ENCODE measurements around the gene RFLNA.
A peak's percentile ranks its signal among the peaks of the same experiment; 100 is the strongest.

The RFLNA gene

GRCh38 chr12:124346425-124347168, 51.7 kb downstream of the RFLNA start:
- no peak for TF ChIP-seq CEBPB (IDR thresholded peaks at IDR 0.05)
- no peak for TF ChIP-seq ZBTB7A (IDR thresholded peaks at IDR 0.05; ENCODE audit: low read depth)
- TF ChIP-seq TEAD4 (IDR thresholded peaks at IDR 0.05): no peak
- no peak for TF ChIP-seq RAD21 (IDR thresholded peaks at IDR 0.05; ENCODE audit: low read depth)

- TF ChIP-seq CREB1 (IDR thresholded peaks at IDR 0.05; ENCODE audit: low read depth) (no peak), CEBPB (IDR thresholded peaks at IDR 0.05) (no peak), TCF12 (IDR thresholded peaks at IDR 0.05; ENCODE audit: low read depth) (no peak), USF1 (IDR thresholded peaks at IDR 0.05) (no peak), TEAD4 (IDR thresholded peaks at IDR 0.05) (no peak), FOXM1 (IDR thresholded peaks at IDR 0.05; ENCODE audit: borderline replicate concordance, low read depth) (no peak), YY1 (IDR thresholded peaks at IDR 0.05; ENCODE audit: low read depth) (no peak), ZBTB7A (IDR thresholded peaks at IDR 0.05; ENCODE audit: low read depth) (no peak), NFIC (IDR thresholded peaks at IDR 0.05) (no peak), EGR1 (IDR thresholded peaks at IDR 0.05) (no peak)
- TF ChIP-seq, protein P1, sequence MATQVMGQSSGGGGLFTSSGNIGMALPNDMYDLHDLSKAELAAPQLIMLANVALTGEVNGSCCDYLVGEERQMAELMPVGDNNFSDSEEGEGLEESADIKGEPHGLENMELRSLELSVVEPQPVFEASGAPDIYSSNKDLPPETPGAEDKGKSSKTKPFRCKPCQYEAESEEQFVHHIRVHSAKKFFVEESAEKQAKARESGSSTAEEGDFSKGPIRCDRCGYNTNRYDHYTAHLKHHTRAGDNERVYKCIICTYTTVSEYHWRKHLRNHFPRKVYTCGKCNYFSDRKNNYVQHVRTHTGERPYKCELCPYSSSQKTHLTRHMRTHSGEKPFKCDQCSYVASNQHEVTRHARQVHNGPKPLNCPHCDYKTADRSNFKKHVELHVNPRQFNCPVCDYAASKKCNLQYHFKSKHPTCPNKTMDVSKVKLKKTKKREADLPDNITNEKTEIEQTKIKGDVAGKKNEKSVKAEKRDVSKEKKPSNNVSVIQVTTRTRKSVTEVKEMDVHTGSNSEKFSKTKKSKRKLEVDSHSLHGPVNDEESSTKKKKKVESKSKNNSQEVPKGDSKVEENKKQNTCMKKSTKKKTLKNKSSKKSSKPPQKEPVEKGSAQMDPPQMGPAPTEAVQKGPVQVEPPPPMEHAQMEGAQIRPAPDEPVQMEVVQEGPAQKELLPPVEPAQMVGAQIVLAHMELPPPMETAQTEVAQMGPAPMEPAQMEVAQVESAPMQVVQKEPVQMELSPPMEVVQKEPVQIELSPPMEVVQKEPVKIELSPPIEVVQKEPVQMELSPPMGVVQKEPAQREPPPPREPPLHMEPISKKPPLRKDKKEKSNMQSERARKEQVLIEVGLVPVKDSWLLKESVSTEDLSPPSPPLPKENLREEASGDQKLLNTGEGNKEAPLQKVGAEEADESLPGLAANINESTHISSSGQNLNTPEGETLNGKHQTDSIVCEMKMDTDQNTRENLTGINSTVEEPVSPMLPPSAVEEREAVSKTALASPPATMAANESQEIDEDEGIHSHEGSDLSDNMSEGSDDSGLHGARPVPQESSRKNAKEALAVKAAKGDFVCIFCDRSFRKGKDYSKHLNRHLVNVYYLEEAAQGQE (IDR thresholded peaks at IDR 0.05; ENCODE audit: low read depth): no peak
Observed at GRCh38 chr12:124347335-124347734, 52.4 kb downstream of the RFLNA start.

DNA sequence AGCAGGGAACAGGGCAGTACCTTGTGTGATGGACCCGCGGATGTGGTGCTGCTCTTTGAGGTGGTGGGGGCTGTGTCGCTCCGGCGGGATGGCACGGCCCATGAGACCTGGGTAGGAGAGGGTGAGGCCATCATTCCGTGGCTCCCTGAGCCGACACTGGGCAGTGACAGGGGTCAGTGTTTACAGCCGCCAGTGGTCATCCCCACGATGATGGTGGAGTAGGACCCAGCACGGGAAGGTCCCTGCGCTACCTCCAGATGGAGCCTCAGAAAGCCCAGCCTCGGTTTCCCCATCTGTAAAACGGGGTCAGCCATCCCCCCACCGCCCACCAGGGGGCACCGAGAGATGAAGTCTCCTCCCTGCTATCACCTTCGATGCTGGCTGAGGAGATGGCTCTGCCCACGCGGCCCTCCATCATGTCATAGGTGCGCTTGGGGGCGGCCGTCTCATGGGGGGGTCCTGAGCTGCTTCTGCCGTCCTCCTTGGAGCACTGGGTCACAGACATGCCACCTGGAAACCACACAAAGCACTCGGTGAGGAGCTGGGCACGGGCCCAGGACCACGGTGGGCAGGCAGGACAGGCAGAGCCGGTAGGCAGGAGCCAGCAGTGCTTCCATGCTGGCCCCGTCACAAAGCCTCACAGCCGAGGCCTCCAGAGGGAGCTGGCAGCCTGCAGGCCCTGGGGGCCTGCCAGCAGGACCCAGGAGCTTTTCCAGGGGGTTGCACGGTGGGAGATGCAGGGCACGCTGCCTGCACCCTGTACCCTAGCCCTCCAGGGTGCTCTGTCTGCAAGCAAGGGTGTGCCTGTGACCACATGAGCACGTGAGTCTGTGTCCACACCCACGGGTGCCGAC, 53.1 kb downstream of the RFLNA start:
- TF ChIP-seq ZBTB7A (IDR thresholded peaks at IDR 0.05; ENCODE audit: low read depth) (no peak), RAD21 (IDR thresholded peaks at IDR 0.05; ENCODE audit: low read depth) (peak; percentile 57)

DNA sequence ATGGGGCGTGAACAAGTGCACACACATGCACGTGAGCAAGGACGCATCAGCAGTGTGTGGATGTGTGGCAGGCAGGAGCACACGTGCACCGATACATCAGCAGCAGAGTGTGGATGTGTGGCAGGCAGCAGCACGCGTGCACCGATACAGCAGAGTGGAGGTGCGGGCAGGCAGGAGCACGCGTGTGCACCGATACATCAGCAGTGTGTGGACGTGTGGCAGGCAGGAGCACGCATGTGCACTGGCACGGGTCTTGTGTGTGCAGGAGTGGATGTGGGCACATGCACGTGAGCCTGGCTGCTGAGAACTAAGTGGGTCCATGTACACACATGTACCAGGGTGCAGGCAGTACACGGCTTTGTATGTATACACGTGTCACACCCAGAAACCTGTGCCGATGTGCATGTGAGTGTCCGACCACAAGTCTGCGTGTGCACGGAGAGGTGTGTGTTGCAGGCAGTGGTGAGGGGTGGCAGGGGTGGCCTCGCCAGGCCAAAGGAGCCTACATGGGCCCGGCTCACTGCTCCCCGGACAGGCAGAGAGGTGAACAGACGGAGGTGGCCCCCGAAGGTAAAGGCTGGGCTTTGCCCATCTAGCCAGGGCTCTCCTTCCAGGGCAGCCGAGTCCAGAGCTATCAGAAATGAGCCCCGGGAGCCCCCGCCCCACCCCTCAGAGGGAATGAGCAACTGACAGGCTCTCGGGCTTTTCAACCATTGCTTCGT, 53.9 kb downstream of the RFLNA start:
- TF ChIP-seq CREB1 (IDR thresholded peaks at IDR 0.05; ENCODE audit: low read depth) (no peak), RAD21 (IDR thresholded peaks at IDR 0.05; ENCODE audit: low read depth) (no peak), YY1 (IDR thresholded peaks at IDR 0.05; ENCODE audit: low read depth) (no peak), ZBTB7A (IDR thresholded peaks at IDR 0.05; ENCODE audit: low read depth) (no peak), NFIC (IDR thresholded peaks at IDR 0.05) (no peak), CEBPB (IDR thresholded peaks at IDR 0.05) (no peak), FOXM1 (IDR thresholded peaks at IDR 0.05; ENCODE audit: borderline replicate concordance, low read depth) (no peak)
- TF ChIP-seq, protein P1 (IDR thresholded peaks at IDR 0.05; ENCODE audit: low read depth): no peak

DNA sequence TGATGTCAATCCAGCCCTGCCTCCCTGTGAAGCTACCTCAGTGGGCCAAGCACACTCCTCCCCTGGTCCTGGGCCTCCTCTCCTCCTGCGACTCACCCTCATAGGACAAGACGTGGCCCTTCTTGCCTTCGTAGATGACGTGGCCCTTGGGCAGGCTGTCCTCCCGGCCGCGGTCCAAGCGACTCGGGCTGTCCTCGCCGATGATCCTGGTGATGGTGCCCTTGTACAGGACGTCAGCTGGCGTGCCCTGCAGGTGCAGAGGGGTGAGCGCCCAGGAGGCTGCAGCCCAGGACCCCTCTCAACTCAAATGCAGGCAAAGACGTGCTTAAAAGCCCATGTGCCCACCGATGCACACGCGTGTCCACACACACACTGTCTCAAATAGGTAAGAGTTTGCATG, 55.6 kb downstream of the RFLNA start:
- TF ChIP-seq CEBPB (IDR thresholded peaks at IDR 0.05): no peak
- TF ChIP-seq, protein P1 (IDR thresholded peaks at IDR 0.05; ENCODE audit: low read depth): no peak
- TF ChIP-seq TEAD4 (IDR thresholded peaks at IDR 0.05): no peak
- TF ChIP-seq TAF1 (IDR thresholded peaks at IDR 0.05; ENCODE audit: low read depth): no peak
- TF ChIP-seq RAD21 (IDR thresholded peaks at IDR 0.05; ENCODE audit: low read depth): no peak
- no peak for TF ChIP-seq EP300 (IDR thresholded peaks at IDR 0.05; ENCODE audit: borderline replicate concordance)
- TF ChIP-seq ZBTB7A (IDR thresholded peaks at IDR 0.05; ENCODE audit: low read depth): no peak
- no peak for TF ChIP-seq YY1 (IDR thresholded peaks at IDR 0.05; ENCODE audit: low read depth)
- TF ChIP-seq TCF12 (IDR thresholded peaks at IDR 0.05; ENCODE audit: low read depth): no peak
- TF ChIP-seq, protein P2, sequence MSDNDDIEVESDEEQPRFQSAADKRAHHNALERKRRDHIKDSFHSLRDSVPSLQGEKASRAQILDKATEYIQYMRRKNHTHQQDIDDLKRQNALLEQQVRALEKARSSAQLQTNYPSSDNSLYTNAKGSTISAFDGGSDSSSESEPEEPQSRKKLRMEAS (IDR thresholded peaks at IDR 0.05): no peak
- TF ChIP-seq FOXM1 (IDR thresholded peaks at IDR 0.05; ENCODE audit: borderline replicate concordance, low read depth): no peak
- TF ChIP-seq EGR1 (IDR thresholded peaks at IDR 0.05): no peak
- no peak for TF ChIP-seq USF1 (IDR thresholded peaks at IDR 0.05)
- TF ChIP-seq NFIC (IDR thresholded peaks at IDR 0.05): no peak
- no peak for TF ChIP-seq CREB1 (IDR thresholded peaks at IDR 0.05; ENCODE audit: low read depth)

Data from Ishikawa (cell line).